H1 (cell line): Measurements from ENCODE around the gene ELAPOR1.

Experiments
- BRCA1 ChIP-seq: IDR thresholded peaks from 2 replicates; pipeline ENCODE4 v1.6.1; 2012; ENCODE audit warnings: low read depth, low read length, improper control_type of control experiment
- CEBPB ChIP-seq: IDR thresholded peaks from 2 replicates; pipeline ENCODE4 v1.6.1; 2012; ENCODE audit warnings: low read depth, low read length
- EP300 ChIP-seq, 2 experiments: IDR thresholded peaks; 1 replicate in 1 of 2; 2 replicates in 1 of 2; pipeline ENCODE4 v1.6.1; 2011 to 2012; ENCODE audit warnings: low read depth in 2 of 2, low read length in 2 of 2, mild to moderate bottlenecking in 2 of 2, borderline replicate concordance in 1 of 2, inconsistent platforms in 1 of 2, moderate library complexity in 1 of 2
- EZH2 ChIP-seq: fragments of 200-600 bp; sonication (generic); IDR thresholded peaks from 2 replicates; pipeline ENCODE4 v1.7.1; 2012; ENCODE audit warnings: low read depth, mild to moderate bottlenecking, moderate library complexity, low read length, inconsistent platforms; ENCODE audit not compliant: severe bottlenecking
- MAFK ChIP-seq: IDR thresholded peaks from 2 replicates; pipeline ENCODE4 v1.6.1; 2012; ENCODE audit warnings: low read depth, mild to moderate bottlenecking, improper control_type of control experiment, low read length
- RAD21 ChIP-seq, 2 experiments: IDR thresholded peaks in 1 of 2; conservative IDR thresholded peaks in 1 of 2; 2 replicates each; pipeline ENCODE4 v1.6.1; 2011; ENCODE audit warnings: low read depth in 2 of 2, low read length in 2 of 2, improper control_type of control experiment in 1 of 2, inconsistent platforms in 1 of 2, mild to moderate bottlenecking in 1 of 2, moderate library complexity in 1 of 2
- RFX5 ChIP-seq: IDR thresholded peaks from 2 replicates; pipeline ENCODE4 v1.6.1; 2011; ENCODE audit warnings: low read depth, low read length, improper control_type of control experiment, borderline replicate concordance
- SP4 ChIP-seq: IDR thresholded peaks from 2 replicates; pipeline ENCODE4 v1.6.1; 2012; ENCODE audit warnings: low read length, inconsistent platforms
- TF ChIP-seq, protein P1 (sequence below), 3 experiments: IDR thresholded peaks; 1 replicate in 2 of 3; 2 replicates in 1 of 3; pipeline versions ENCODE4 v1.5.1 to v1.6.1; 2011; ENCODE audit warnings: low read length in 3 of 3, mild to moderate bottlenecking in 3 of 3, inconsistent platforms in 2 of 3, low read depth in 1 of 3, moderate library complexity in 1 of 3; ENCODE audit not compliant: insufficient read depth in 1 of 3; ENCODE audit errors: control extremely low read depth in 1 of 3

- TF ChIP-seq, protein P1, sequence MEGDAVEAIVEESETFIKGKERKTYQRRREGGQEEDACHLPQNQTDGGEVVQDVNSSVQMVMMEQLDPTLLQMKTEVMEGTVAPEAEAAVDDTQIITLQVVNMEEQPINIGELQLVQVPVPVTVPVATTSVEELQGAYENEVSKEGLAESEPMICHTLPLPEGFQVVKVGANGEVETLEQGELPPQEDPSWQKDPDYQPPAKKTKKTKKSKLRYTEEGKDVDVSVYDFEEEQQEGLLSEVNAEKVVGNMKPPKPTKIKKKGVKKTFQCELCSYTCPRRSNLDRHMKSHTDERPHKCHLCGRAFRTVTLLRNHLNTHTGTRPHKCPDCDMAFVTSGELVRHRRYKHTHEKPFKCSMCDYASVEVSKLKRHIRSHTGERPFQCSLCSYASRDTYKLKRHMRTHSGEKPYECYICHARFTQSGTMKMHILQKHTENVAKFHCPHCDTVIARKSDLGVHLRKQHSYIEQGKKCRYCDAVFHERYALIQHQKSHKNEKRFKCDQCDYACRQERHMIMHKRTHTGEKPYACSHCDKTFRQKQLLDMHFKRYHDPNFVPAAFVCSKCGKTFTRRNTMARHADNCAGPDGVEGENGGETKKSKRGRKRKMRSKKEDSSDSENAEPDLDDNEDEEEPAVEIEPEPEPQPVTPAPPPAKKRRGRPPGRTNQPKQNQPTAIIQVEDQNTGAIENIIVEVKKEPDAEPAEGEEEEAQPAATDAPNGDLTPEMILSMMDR (IDR thresholded peaks at IDR 0.05; ENCODE audit: control extremely low read depth in 1 of 3, insufficient read depth in 1 of 3, low read depth in 1 of 3, low read length in 3 of 3) = no peak
- no peak for TF ChIP-seq CEBPB
- TF ChIP-seq EZH2 = no peak
- no peak for TF ChIP-seq SP4
- no peak for TF ChIP-seq RAD21 (IDR thresholded peaks at IDR 0.05 in 1 of 2, conservative IDR thresholded peaks at IDR 0.05 in 1 of 2; ENCODE audit: low read depth in 2 of 2, low read length in 2 of 2)
- no peak for TF ChIP-seq RFX5
- no peak for TF ChIP-seq BRCA1
- TF ChIP-seq EP300 (IDR thresholded peaks at IDR 0.05; ENCODE audit: borderline replicate concordance in 1 of 2, low read depth in 2 of 2, low read length in 2 of 2) = peak in 1 of 2 experiments; percentile 80; a peak in 1 of 3 replicates
- no peak for TF ChIP-seq MAFK
Observed at GRCh38 chr1:109090196-109091077, 23.5 kb upstream of the ELAPOR1 start, which contains the start of gene TMEM167B.
